ENCODE measurements around the gene BDKRB2.

The BDKRB2 gene

GRCh38 chr14:96271421-96271762 is 66.8 kb downstream of the BDKRB2 start:
- Histone ChIP-seq H4K20me1 (ENCODE audit: insufficient read depth, low read length) (no peaks in the 10 kb centered on the region), H3K4me2 (ENCODE audit: low read length) (no peak overlapping the region), H3K27ac (ENCODE audit: low read depth, low read length, poor library complexity, severe bottlenecking) (no peak overlapping the region), H3K9ac (ENCODE audit: low read length) (no peak overlapping the region), H3F3A (ENCODE audit: insufficient read depth, low read length) (no peaks in the 10 kb centered on the region), H3K27me3 (ENCODE audit: insufficient read depth, low read length) (no peaks in the 10 kb centered on the region; the same call in 1 of the 2 replicates), H3K79me2 (ENCODE audit: insufficient read depth, low read length) (no peaks in the 10 kb centered on the region), H2AFZ (ENCODE audit: low read length) (no peak overlapping the region), H3K4me1 (ENCODE audit: insufficient read depth, low read length, severe bottlenecking) (no peaks in the 10 kb centered on the region), H3K9me2 (ENCODE audit: low read depth, low read length) (no peaks in the 10 kb centered on the region), H3K9me3 (ENCODE audit: low read length) (no peaks in the 10 kb centered on the region), H3K4me3 (ENCODE audit: low read depth, low read length, poor library complexity, severe bottlenecking) (no peak overlapping the region), H3K36me3 (ENCODE audit: insufficient read depth, low read length) (no peaks in the 10 kb centered on the region)
- TF ChIP-seq EZH2 (IDR thresholded peaks at IDR 0.05; ENCODE audit: borderline replicate concordance, low read length), result no peak
- no peak for TF ChIP-seq CTCF (IDR thresholded peaks at IDR 0.05; ENCODE audit: low read length)

DNA sequence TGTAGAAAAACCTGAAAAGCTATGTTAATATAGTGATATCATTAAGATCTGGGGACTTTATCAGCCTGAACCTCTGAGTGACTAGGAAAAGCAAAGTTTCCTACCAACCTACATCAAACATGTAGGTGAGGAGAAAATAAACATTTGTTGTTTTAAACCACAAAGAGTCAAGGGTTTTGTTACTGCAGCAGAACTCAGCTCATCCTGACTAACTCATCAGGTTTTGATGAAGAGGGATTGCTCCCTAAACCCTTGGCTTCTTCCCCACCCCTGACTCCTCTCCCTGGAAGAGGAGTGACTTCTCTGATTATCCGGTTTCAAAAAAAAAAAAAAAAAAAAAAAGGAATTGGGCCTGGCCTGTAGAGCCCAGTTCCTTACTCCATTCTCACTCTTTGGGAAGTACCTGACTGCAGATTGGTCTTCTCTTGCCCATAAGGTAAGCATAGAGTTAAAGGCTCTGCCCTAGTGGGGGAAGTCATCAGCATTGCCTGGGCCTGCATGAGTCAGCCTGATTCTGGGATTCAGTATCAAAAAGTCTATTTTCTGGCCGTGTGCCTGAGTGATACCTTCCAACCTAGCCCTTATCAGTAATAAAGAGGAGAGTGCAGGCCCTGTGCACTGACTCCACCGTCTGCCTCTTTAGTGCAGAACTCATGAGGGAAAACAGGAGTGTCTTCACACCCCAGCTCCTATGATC is 68.3 kb downstream of the BDKRB2 start:
- no peak overlapping the region for H3K9ac ChIP-seq (ENCODE audit: low read length)
- H3K4me1 ChIP-seq (ENCODE audit: insufficient read depth, low read length, severe bottlenecking), result no peaks in the 10 kb centered on the region
- H3K27ac ChIP-seq (ENCODE audit: low read depth, low read length, poor library complexity, severe bottlenecking), result no peak overlapping the region
- H4K20me1 ChIP-seq (ENCODE audit: insufficient read depth, low read length), result no peaks in the 10 kb centered on the region
- H3K79me2 ChIP-seq (ENCODE audit: insufficient read depth, low read length), result no peaks in the 10 kb centered on the region
- H3K4me3 ChIP-seq (ENCODE audit: low read depth, low read length, poor library complexity, severe bottlenecking), result no peak overlapping the region
- H3F3A ChIP-seq (ENCODE audit: insufficient read depth, low read length), result no peaks in the 10 kb centered on the region
- H3K9me3 ChIP-seq (ENCODE audit: low read length), result no peaks in the 10 kb centered on the region
- H3K4me2 ChIP-seq (ENCODE audit: low read length), result no peak overlapping the region
- H3K27me3 ChIP-seq (ENCODE audit: insufficient read depth, low read length), result no peaks in the 10 kb centered on the region; the same call in 1 of the 2 replicates
- TF ChIP-seq EZH2 (IDR thresholded peaks at IDR 0.05; ENCODE audit: borderline replicate concordance, low read length), result no peak
- no peaks in the 10 kb centered on the region for H3K9me2 ChIP-seq (ENCODE audit: low read depth, low read length)
- no peak overlapping the region for H2AFZ ChIP-seq (ENCODE audit: low read length)
- no peaks in the 10 kb centered on the region for H3K36me3 ChIP-seq (ENCODE audit: insufficient read depth, low read length)

- Histone ChIP-seq H3K36me3 (ENCODE audit: insufficient read depth, low read length) (no peaks in the 10 kb centered on the region), H3K9me3 (ENCODE audit: low read length) (no peaks in the 10 kb centered on the region), H3F3A (ENCODE audit: insufficient read depth, low read length) (no peaks in the 10 kb centered on the region), H4K20me1 (ENCODE audit: insufficient read depth, low read length) (no peaks in the 10 kb centered on the region), H3K4me1 (ENCODE audit: insufficient read depth, low read length, severe bottlenecking) (no peaks in the 10 kb centered on the region), H3K4me3 (ENCODE audit: low read depth, low read length, poor library complexity, severe bottlenecking) (no peak overlapping the region), H3K79me2 (ENCODE audit: insufficient read depth, low read length) (no peaks in the 10 kb centered on the region), H3K27ac (ENCODE audit: low read depth, low read length, poor library complexity, severe bottlenecking) (no peak overlapping the region), H2AFZ (ENCODE audit: low read length) (no peak overlapping the region), H3K9ac (ENCODE audit: low read length) (no peak overlapping the region), H3K27me3 (ENCODE audit: insufficient read depth, low read length) (no peaks in the 10 kb centered on the region; the same call in 1 of the 2 replicates), H3K9me2 (ENCODE audit: low read depth, low read length) (no peaks in the 10 kb centered on the region), H3K4me2 (ENCODE audit: low read length) (no peak overlapping the region)
- TF ChIP-seq EZH2 (IDR thresholded peaks at IDR 0.05; ENCODE audit: borderline replicate concordance, low read length), result no peak
- TF ChIP-seq CTCF (IDR thresholded peaks at IDR 0.05; ENCODE audit: low read length), result no peak
These were observed 69.0 kb downstream of the BDKRB2 start for GRCh38 chr14:96273629-96274028.

- no peak overlapping the region for H3K4me2 ChIP-seq (ENCODE audit: low read length)
- H3K27me3 ChIP-seq (ENCODE audit: insufficient read depth, low read length), result no peaks in the 10 kb centered on the region; the same call in 1 of the 2 replicates
- H3K4me1 ChIP-seq (ENCODE audit: insufficient read depth, low read length, severe bottlenecking), result no peaks in the 10 kb centered on the region
- H3K27ac ChIP-seq (ENCODE audit: low read depth, low read length, poor library complexity, severe bottlenecking), result no peak overlapping the region
- no peaks in the 10 kb centered on the region for H4K20me1 ChIP-seq (ENCODE audit: insufficient read depth, low read length)
- no peaks in the 10 kb centered on the region for H3K9me3 ChIP-seq (ENCODE audit: low read length)
- TF ChIP-seq CTCF (IDR thresholded peaks at IDR 0.05; ENCODE audit: low read length) (no peak), EZH2 (IDR thresholded peaks at IDR 0.05; ENCODE audit: borderline replicate concordance, low read length) (no peak)
- H3K9me2 ChIP-seq (ENCODE audit: low read depth, low read length), result no peaks in the 10 kb centered on the region
- H2AFZ ChIP-seq (ENCODE audit: low read length), result no peak overlapping the region
- H3F3A ChIP-seq (ENCODE audit: insufficient read depth, low read length), result no peaks in the 10 kb centered on the region
- no peaks in the 10 kb centered on the region for H3K36me3 ChIP-seq (ENCODE audit: insufficient read depth, low read length)
- no peak overlapping the region for H3K4me3 ChIP-seq (ENCODE audit: low read depth, low read length, poor library complexity, severe bottlenecking)
- H3K79me2 ChIP-seq (ENCODE audit: insufficient read depth, low read length), result no peaks in the 10 kb centered on the region
- no peak overlapping the region for H3K9ac ChIP-seq (ENCODE audit: low read length)
These were observed 69.5 kb downstream of the BDKRB2 start for GRCh38 chr14:96274122-96274521.

Measured in OCI-LY1 (cell line).